ENCODE results near the gene LMBR1.
A peak's percentile ranks its signal among the peaks of the same experiment; 100 is the strongest.
"Not testable (repeated sequence)": the region's sequence is repeated elsewhere in the genome, so short reads cannot be mapped to it uniquely, and the experiment has no call there.

The LMBR1 gene

GRCh38 chr7:156702399-156702798 is 190.6 kb downstream of the LMBR1 start:
- no peak for TF ChIP-seq EZH2 (IDR thresholded peaks at IDR 0.05; ENCODE audit: borderline replicate concordance, low read depth, low read length, severe bottlenecking)
- TF ChIP-seq CTCF (IDR thresholded peaks at IDR 0.05; ENCODE audit: borderline replicate concordance, extremely low read depth, low read length, poor library complexity, severe bottlenecking) = no peak
- DNase-seq (no peak), ATAC-seq (ENCODE audit: insufficient read depth, low read depth) (no peak)
- peaks cover 30% of the 10 kb centered on the region for H3K9me3 ChIP-seq (ENCODE audit: insufficient read depth, low read length, severe bottlenecking)
- H3K79me2 ChIP-seq (ENCODE audit: insufficient read depth, low read length) = no peaks in the 10 kb centered on the region
- H4K20me1 ChIP-seq (ENCODE audit: insufficient read depth, low read length) = no peaks in the 10 kb centered on the region
- H3K4me3 ChIP-seq (ENCODE audit: low read depth in 1 of 2, low read length in 2 of 2) = no peak overlapping the region
- no peaks in the 10 kb centered on the region for H3K4me1 ChIP-seq (ENCODE audit: insufficient read depth, low read length)
- H3K4me2 ChIP-seq (ENCODE audit: insufficient read depth, low read length) = no peak overlapping the region
- no peak overlapping the region for H2AFZ ChIP-seq (ENCODE audit: low read depth, low read length)
- H3K27me3 ChIP-seq (ENCODE audit: insufficient read depth, low read length, poor library complexity) = no peaks in the 10 kb centered on the region
- H3K36me3 ChIP-seq (ENCODE audit: insufficient read depth, low read length) = peaks cover 36% of the 10 kb centered on the region; the same call in 1 of the 2 replicates
- H3K9ac ChIP-seq (ENCODE audit: low read depth, low read length) = no peak overlapping the region
- no peak overlapping the region for H3K27ac ChIP-seq (ENCODE audit: low read length)

GRCh38 chr7:156701787-156702186 is 191.2 kb downstream of the LMBR1 start:
- H2AFZ ChIP-seq (ENCODE audit: low read depth, low read length); H4K20me1 ChIP-seq (ENCODE audit: insufficient read depth, low read length); ATAC-seq (ENCODE audit: insufficient read depth, low read depth); DNase-seq; H3K4me1 ChIP-seq (ENCODE audit: insufficient read depth, low read length); H3K27ac ChIP-seq (ENCODE audit: low read length); H3K79me2 ChIP-seq (ENCODE audit: insufficient read depth, low read length); H3K4me3 ChIP-seq (ENCODE audit: low read depth in 1 of 2, low read length in 2 of 2); H3K27me3 ChIP-seq (ENCODE audit: insufficient read depth, low read length, poor library complexity); H3K4me2 ChIP-seq (ENCODE audit: insufficient read depth, low read length); H3K9ac ChIP-seq (ENCODE audit: low read depth, low read length): not testable (repeated sequence)
- H3K36me3 ChIP-seq (ENCODE audit: insufficient read depth, low read length) = peaks cover 36% of the 10 kb centered on the region; the same call in 1 of the 2 replicates
- H3K9me3 ChIP-seq (ENCODE audit: insufficient read depth, low read length, severe bottlenecking) = peaks cover 32% of the 10 kb centered on the region

- not testable (repeated sequence) for DNase-seq; H3K4me2 ChIP-seq (ENCODE audit: insufficient read depth, low read length); H3K27me3 ChIP-seq (ENCODE audit: insufficient read depth, low read length, poor library complexity); H3K4me3 ChIP-seq (ENCODE audit: low read depth in 1 of 2, low read length in 2 of 2); H3K79me2 ChIP-seq (ENCODE audit: insufficient read depth, low read length); H3K9ac ChIP-seq (ENCODE audit: low read depth, low read length); H3K27ac ChIP-seq (ENCODE audit: low read length); H2AFZ ChIP-seq (ENCODE audit: low read depth, low read length); H3K4me1 ChIP-seq (ENCODE audit: insufficient read depth, low read length); H4K20me1 ChIP-seq (ENCODE audit: insufficient read depth, low read length); ATAC-seq (ENCODE audit: insufficient read depth, low read depth)
- Histone ChIP-seq H3K9me3 (ENCODE audit: insufficient read depth, low read length, severe bottlenecking) (peaks cover 37% of the 10 kb centered on the region), H3K36me3 (ENCODE audit: insufficient read depth, low read length) (peaks cover 28% of the 10 kb centered on the region; the same call in 1 of the 2 replicates)
These were observed 194.5 kb downstream of the LMBR1 start for GRCh38 chr7:156698512-156698911.

GRCh38 chr7:156697283-156697682 is 195.7 kb downstream of the LMBR1 start:
- not testable (repeated sequence) for ATAC-seq (ENCODE audit: insufficient read depth, low read depth); H3K27ac ChIP-seq (ENCODE audit: low read length); H2AFZ ChIP-seq (ENCODE audit: low read depth, low read length); H3K4me2 ChIP-seq (ENCODE audit: insufficient read depth, low read length); H3K79me2 ChIP-seq (ENCODE audit: insufficient read depth, low read length); H3K4me3 ChIP-seq (ENCODE audit: low read depth in 1 of 2, low read length in 2 of 2); H3K9ac ChIP-seq (ENCODE audit: low read depth, low read length); H3K27me3 ChIP-seq (ENCODE audit: insufficient read depth, low read length, poor library complexity); H4K20me1 ChIP-seq (ENCODE audit: insufficient read depth, low read length); H3K4me1 ChIP-seq (ENCODE audit: insufficient read depth, low read length)
- Histone ChIP-seq H3K36me3 (ENCODE audit: insufficient read depth, low read length) (peaks cover 19% of the 10 kb centered on the region; the same call in 1 of the 2 replicates), H3K9me3 (ENCODE audit: insufficient read depth, low read length, severe bottlenecking) (peaks cover 33% of the 10 kb centered on the region)
- peak; percentile 20 for DNase-seq

GRCh38 chr7:156693627-156694026 is 199.4 kb downstream of the LMBR1 start:
- peaks cover 19% of the 10 kb centered on the region for H3K9me3 ChIP-seq (ENCODE audit: insufficient read depth, low read length, severe bottlenecking)
- H3K79me2 ChIP-seq (ENCODE audit: insufficient read depth, low read length) = no peaks in the 10 kb centered on the region
- ATAC-seq (ENCODE audit: insufficient read depth, low read depth) = no peak

More at GRCh38 chr7:156693627-156694026, 199.4 kb downstream of the LMBR1 start:
- H3K4me1 ChIP-seq (ENCODE audit: insufficient read depth, low read length) = no peaks in the 10 kb centered on the region
- no peaks in the 10 kb centered on the region for H3K27me3 ChIP-seq (ENCODE audit: insufficient read depth, low read length, poor library complexity)
- no peak overlapping the region for H3K4me2 ChIP-seq (ENCODE audit: insufficient read depth, low read length)
- H3K4me3 ChIP-seq (ENCODE audit: low read depth in 1 of 2, low read length in 2 of 2) = no peak overlapping the region
- no peak overlapping the region for H3K9ac ChIP-seq (ENCODE audit: low read depth, low read length)
- TF ChIP-seq EZH2 (IDR thresholded peaks at IDR 0.05; ENCODE audit: borderline replicate concordance, low read depth, low read length, severe bottlenecking) (no peak), CTCF (IDR thresholded peaks at IDR 0.05; ENCODE audit: borderline replicate concordance, extremely low read depth, low read length, poor library complexity, severe bottlenecking) (no peak)
- H3K27ac ChIP-seq (ENCODE audit: low read length) = no peak overlapping the region
- no peak overlapping the region for H2AFZ ChIP-seq (ENCODE audit: low read depth, low read length)
- no peak for DNase-seq
- peaks cover 7% of the 10 kb centered on the region; the same call in 1 of the 2 replicates for H3K36me3 ChIP-seq (ENCODE audit: insufficient read depth, low read length)
- H4K20me1 ChIP-seq (ENCODE audit: insufficient read depth, low read length) = no peaks in the 10 kb centered on the region
